Body of pancreas (tissue), 4 donors: ENCODE measurements around the gene NEK7. TPM values are rescaled to one million over a fixed set of nuclear protein-coding genes. Genes with fewer than 3 reads are reported as not detected.

Source experiments
- ATAC-seq: fragments of 150-250 bp; one replicate; pipeline ENCODE4 v1.9.1; 2016
- DNase-seq, 4 donors: peaks; one replicate each; pipeline ENCODE4 v3.0.0-alpha.2; 2019
- H3K27ac ChIP-seq, 4 donors: fragments of 200-600 bp; sonication (generic); 1 replicate in 3 of 4; 2 replicates in 1 of 4; pipeline versions ENCODE4 v1.5.1 to v1.6.1; 2016 to 2019; ENCODE audit warnings: mild to moderate bottlenecking in 1 of 4, mixed read lengths in 1 of 4, moderate library complexity in 1 of 4
- H3K27me3 ChIP-seq, 2 donors: fragments of 200-600 bp; sonication (generic); one replicate each; pipeline ENCODE4 v1.6.0; 2016; ENCODE audit warnings: mild to moderate bottlenecking in 1 of 2
- H3K36me3 ChIP-seq, 2 donors: fragments of 200-600 bp; sonication (generic); replicated peaks in 1 of 2; 2 replicates each; pipeline ENCODE4 v1.5.1; 2016; ENCODE audit warnings: low read depth in 2 of 2; ENCODE audit not compliant: insufficient read depth in 1 of 2
- H3K4me1 ChIP-seq: fragments of 200-600 bp; sonication (generic); one replicate; pipeline ENCODE4 v1.6.0; 2016
- H3K4me3 ChIP-seq, 2 donors: fragments of 200-600 bp; sonication (generic); 1 replicate in 1 of 2; 2 replicates in 1 of 2; pipeline ENCODE4 v1.5.1; 2016 to 2019
- H3K9me3 ChIP-seq, 3 donors: fragments of 200-600 bp; sonication (generic); 1 replicate in 2 of 3; 2 replicates in 1 of 3; pipeline ENCODE4 v1.5.1; 2016
- CTCF ChIP-seq, 7 experiments: fragments of 450-650 bp in 4 of 7; fragments of 200-600 bp in 3 of 7; sonication (generic) in 3 of 7; IDR thresholded peaks; one replicate each; pipeline ENCODE4 v1.5.1; 2016 to 2019; ENCODE audit warnings: antibody characterized with exemption in 7 of 7
- POLR2A ChIP-seq, 3 donors: fragments of 450-650 bp; IDR thresholded peaks; one replicate each; pipeline ENCODE4 v1.6.1; 2016; ENCODE audit warnings: antibody characterized with exemption in 3 of 3, mild to moderate bottlenecking in 2 of 3
- WGBS, 2 donors: methylation state at CpG; one replicate each; pipeline ENCODE4 v1.1.5; 2017; 5-methylcytosine and 5-hydroxymethylcytosine counted together
- intact Hi-C: fragments of 100-400 bp; cut with DNase I; formaldehyde crosslinking; loops from one replicate; pipeline ENCODE4 v1.15.1; 2023
- total RNA-seq, 2 donors: library from RNA; depleted of rRNA; stranded (reverse); fragments of >200 nt; gene quantifications; one replicate each; pipeline ENCODE4 v1.1.0, GENCODE V29; 2016

Gene NEK7
- total RNA-seq, 2 donors from 2014 or later: 39.2 to 49.5 TPM

- peaks cover 6% of the 10 kb centered on the region for H3K4me1 ChIP-seq
- no peaks in the 10 kb centered on the region for H3K9me3 ChIP-seq
- WGBS, 2 donors: 96 to 97% methylated on average over 3 of the region's 3 CpGs
- no peaks in the 10 kb centered on the region for H3K36me3 ChIP-seq
- intact Hi-C loops: no loop called here
- no peak overlapping the region for H3K4me3 ChIP-seq
- no peak for DNase-seq
- TF ChIP-seq CTCF (IDR thresholded peaks at IDR 0.05) (no peak), POLR2A (IDR thresholded peaks at IDR 0.05) (no peak)
- no peaks in the 10 kb centered on the region for H3K27me3 ChIP-seq
- no peak overlapping the region for H3K27ac ChIP-seq
- ATAC-seq: no peak
Measured at GRCh38 chr1:198259333-198260074, 102.7 kb downstream of the NEK7 start.

GRCh38 chr1:198261886-198262285 is 105.1 kb downstream of the NEK7 start:
- ATAC-seq (no peak), DNase-seq (no peak)
- no peak for TF ChIP-seq CTCF (IDR thresholded peaks at IDR 0.05)
- TF ChIP-seq POLR2A (IDR thresholded peaks at IDR 0.05): no peak
- Histone ChIP-seq H3K9me3 (no peaks in the 10 kb centered on the region), H3K4me3 (no peak overlapping the region), H3K4me1 (peaks cover 15% of the 10 kb centered on the region), H3K36me3 (no peaks in the 10 kb centered on the region), H3K27ac (no peak overlapping the region), H3K27me3 (no peaks in the 10 kb centered on the region)
- intact Hi-C loops: no loop called here

GRCh38 chr1:198263186-198263585 is 106.4 kb downstream of the NEK7 start:
- WGBS, 2 donors: 93 to 95% methylated on average over 5 of the region's 5 CpGs
- ATAC-seq (no peak), DNase-seq (no peak)
- Histone ChIP-seq H3K27me3 (no peaks in the 10 kb centered on the region), H3K4me3 (no peak overlapping the region), H3K36me3 (no peaks in the 10 kb centered on the region), H3K27ac (no peak overlapping the region), H3K4me1 (peaks cover 15% of the 10 kb centered on the region), H3K9me3 (no peaks in the 10 kb centered on the region)
- intact Hi-C loops: no loop called here
- no peak for TF ChIP-seq CTCF (IDR thresholded peaks at IDR 0.05)
- TF ChIP-seq POLR2A (IDR thresholded peaks at IDR 0.05): no peak

GRCh38 chr1:198264282-198264681 is 107.5 kb downstream of the NEK7 start:
- no peaks in the 10 kb centered on the region for H3K27me3 ChIP-seq
- H3K27ac ChIP-seq: no peak overlapping the region
- H3K36me3 ChIP-seq: no peaks in the 10 kb centered on the region
- H3K4me1 ChIP-seq: peaks cover 15% of the 10 kb centered on the region
- intact Hi-C loops: no loop called here
- no peaks in the 10 kb centered on the region for H3K9me3 ChIP-seq
- DNase-seq (no peak), ATAC-seq (no peak)
- H3K4me3 ChIP-seq: no peak overlapping the region
- TF ChIP-seq CTCF (IDR thresholded peaks at IDR 0.05): no peak
- TF ChIP-seq POLR2A (IDR thresholded peaks at IDR 0.05): no peak

- 79 to 91% methylated on average over 3 of the region's 3 CpGs for WGBS, 2 donors
- peaks cover 15% of the 10 kb centered on the region for H3K4me1 ChIP-seq
- no peak for TF ChIP-seq POLR2A (IDR thresholded peaks at IDR 0.05)
- TF ChIP-seq CTCF (IDR thresholded peaks at IDR 0.05): no peak
- H3K27me3 ChIP-seq: no peaks in the 10 kb centered on the region
- ATAC-seq (peak; percentile 53), DNase-seq (no peak)
- H3K36me3 ChIP-seq: no peaks in the 10 kb centered on the region
- H3K9me3 ChIP-seq: no peaks in the 10 kb centered on the region
- H3K4me3 ChIP-seq: no peak overlapping the region
- H3K27ac ChIP-seq: no peak overlapping the region
- intact Hi-C loops: no loop called here
Measured at GRCh38 chr1:198265073-198265661, 108.4 kb downstream of the NEK7 start.
